ENCODE measurements around the gene LEFTY1.
"Not testable (repeated sequence)": the region's sequence is repeated elsewhere in the genome, so short reads cannot be mapped to it uniquely, and the experiment has no call there.

LEFTY1 gene

GRCh38 chr1:225888898-225889601 lies at the start of gene LEFTY1:
TSS of gene LEFTY1 (minus strand) at chr1:225889146. CDS start at chr1:225889066, 80 bp downstream.
- DNase-seq = no peak

- DNase-seq = no peak
These were observed 48.4 kb upstream of the LEFTY1 start for GRCh38 chr1:225937048-225937968.

- DNase-seq = no peak
These were observed 47.6 kb upstream of the LEFTY1 start for GRCh38 chr1:225936523-225936922.

- not testable (repeated sequence) for DNase-seq
These were observed 47.1 kb upstream of the LEFTY1 start for GRCh38 chr1:225936086-225936485.

- DNase-seq = no peak
These were observed 45.8 kb upstream of the LEFTY1 start for GRCh38 chr1:225934711-225935110.

- no peak for DNase-seq
These were observed 44.1 kb upstream of the LEFTY1 start for GRCh38 chr1:225933072-225933471.

GRCh38 chr1:225931270-225932136 lies 42.6 kb upstream of the LEFTY1 start:
- DNase-seq = no peak

GRCh38 chr1:225930566-225930965 lies 41.6 kb upstream of the LEFTY1 start:
- DNase-seq = no peak

GRCh38 chr1:225929462-225929861 lies 40.5 kb upstream of the LEFTY1 start:
- not testable (repeated sequence) for DNase-seq

GRCh38 chr1:225928186-225929175 lies 39.5 kb upstream of the LEFTY1 start:
- DNase-seq = no peak

GRCh38 chr1:225926551-225927113 lies 37.7 kb upstream of the LEFTY1 start:
- no peak for DNase-seq

GRCh38 chr1:225923692-225924555 lies 35.0 kb upstream of the LEFTY1 start, which contains the start of gene PYCR2:
TSS of gene PYCR2 (minus strand) at chr1:225924250. CDS start at chr1:225924110, 140 bp downstream.
- DNase-seq = peak; percentile 97

- DNase-seq = no peak
These were observed 34.4 kb upstream of the LEFTY1 start for GRCh38 chr1:225923381-225923691.

- DNase-seq = peak; percentile 95
These were observed 33.1 kb upstream of the LEFTY1 start for GRCh38 chr1:225921734-225922709.

GRCh38 chr1:225919906-225920305 lies 31.0 kb upstream of the LEFTY1 start:
- peak; percentile 67 for DNase-seq

GRCh38 chr1:225918280-225918679 lies 29.3 kb upstream of the LEFTY1 start:
- DNase-seq = no peak

- no peak for DNase-seq
These were observed 28.6 kb upstream of the LEFTY1 start for GRCh38 chr1:225917536-225917935.

- no peak for DNase-seq
These were observed 28.2 kb upstream of the LEFTY1 start for GRCh38 chr1:225917101-225917500.

GRCh38 chr1:225915538-225915991 lies 26.6 kb upstream of the LEFTY1 start:
- DNase-seq = no peak
